GM06990 (cell line): ENCODE measurements around the gene MCM3AP.

Source experiments
- DNase-seq: peaks from one replicate; pipeline ENCODE4 v3.0.0-alpha.2; 2011; ENCODE audit not compliant: insufficient read length; ENCODE audit errors: extremely low read depth
- H3K27me3 ChIP-seq: replicated peaks from 2 replicates; pipeline ENCODE4 v1.6.0; 2011; ENCODE audit warnings: low read length; ENCODE audit not compliant: control insufficient read depth, insufficient read depth
- H3K36me3 ChIP-seq: 2 replicates; pipeline ENCODE4 v1.5.1; 2011; ENCODE audit warnings: low read length; ENCODE audit not compliant: control insufficient read depth, insufficient read depth
- H3K4me3 ChIP-seq: replicated peaks from 2 replicates; pipeline ENCODE4 v1.5.1; 2011; ENCODE audit warnings: low read depth, mild to moderate bottlenecking, control low read depth, low read length
- CTCF ChIP-seq: IDR thresholded peaks from 2 replicates; pipeline ENCODE4 v1.5.1; 2011; ENCODE audit warnings: low read length, control low read depth, mild to moderate bottlenecking, inconsistent platforms; ENCODE audit not compliant: insufficient read depth, poor library complexity, severe bottlenecking

The MCM3AP gene

DNA sequence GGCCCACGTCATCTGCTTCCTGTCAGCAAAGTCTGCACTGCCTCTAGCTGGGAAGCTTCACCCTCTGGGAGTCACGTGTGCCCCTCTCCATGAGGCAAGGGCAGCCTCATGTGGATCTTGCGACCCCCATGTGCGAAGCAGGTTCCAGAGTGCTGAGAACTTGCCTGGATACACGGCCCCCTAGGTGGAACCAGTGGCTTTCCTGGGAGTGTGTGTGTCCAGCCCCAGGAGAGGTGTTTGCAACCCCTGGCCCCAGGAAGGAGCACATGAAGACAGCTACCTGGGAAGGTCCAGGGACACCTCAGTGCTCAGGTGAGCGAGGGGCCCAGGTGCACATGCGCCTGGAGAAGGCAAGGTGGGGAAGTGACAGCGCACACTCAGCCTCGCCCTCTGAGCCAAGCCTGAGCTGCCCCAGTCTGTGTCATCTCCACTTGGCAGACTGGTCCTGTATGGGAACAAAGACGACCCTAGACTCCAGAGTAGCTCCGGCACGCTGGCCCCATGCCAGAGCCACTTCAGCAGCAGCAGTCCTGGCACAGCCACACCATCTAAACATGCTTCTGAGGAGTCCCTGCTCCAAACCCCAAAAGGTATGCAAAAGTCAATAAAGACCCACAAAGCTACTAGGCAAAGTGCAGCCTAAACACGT lies 65.7 kb downstream of the MCM3AP start:
- Histone ChIP-seq H3K27me3 (no peaks in the 10 kb centered on the region), H3K36me3 (peaks cover 19% of the 10 kb centered on the region), H3K4me3 (no peak overlapping the region)
- TF ChIP-seq CTCF, result no peak
- DNase-seq, result no peak

DNA sequence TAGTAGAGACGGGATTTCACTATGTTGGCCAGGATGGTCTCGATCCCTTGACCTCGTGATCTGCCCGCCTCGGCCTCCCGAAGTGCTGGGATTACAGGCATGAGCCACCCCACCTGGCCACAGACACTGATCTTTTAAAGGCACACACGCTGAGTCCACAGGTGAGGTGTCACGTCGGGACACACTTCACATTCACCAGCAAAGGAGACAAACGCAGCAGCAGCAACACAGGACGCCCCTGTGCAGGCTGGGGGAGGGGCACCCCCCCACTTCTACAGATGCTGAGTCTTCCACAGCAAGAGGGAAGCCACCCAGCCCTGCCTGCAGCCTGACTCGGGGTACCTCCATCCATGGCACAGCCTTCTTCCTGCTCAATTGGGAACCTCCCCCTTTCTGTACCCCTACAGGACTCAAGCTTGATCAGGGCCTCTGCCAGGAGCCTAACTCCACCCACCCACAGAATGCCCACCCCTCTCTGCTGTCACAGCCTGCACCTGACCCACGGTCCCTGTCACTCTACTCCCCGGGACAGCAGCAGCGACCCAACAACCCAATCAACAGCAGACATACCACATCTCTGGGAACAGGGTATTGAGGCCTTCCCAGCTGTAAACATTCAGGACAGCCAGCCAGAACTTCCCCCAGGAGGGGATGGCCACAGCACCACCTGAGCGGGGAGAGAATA lies 66.4 kb downstream of the MCM3AP start:
- TF ChIP-seq CTCF, result no peak

GRCh38 chr21:46217511-46218196 lies 67.8 kb downstream of the MCM3AP start:
- H3K4me3 ChIP-seq, result no peak overlapping the region
- DNase-seq, result no peak
- H3K27me3 ChIP-seq, result no peaks in the 10 kb centered on the region
- peaks cover 17% of the 10 kb centered on the region for H3K36me3 ChIP-seq
- no peak for TF ChIP-seq CTCF

More for the DNA sequence above, 66.4 kb downstream of the MCM3AP start:
- Histone ChIP-seq H3K27me3 (no peaks in the 10 kb centered on the region), H3K4me3 (no peak overlapping the region), H3K36me3 (peaks cover 19% of the 10 kb centered on the region)
- no peak for DNase-seq

DNA sequence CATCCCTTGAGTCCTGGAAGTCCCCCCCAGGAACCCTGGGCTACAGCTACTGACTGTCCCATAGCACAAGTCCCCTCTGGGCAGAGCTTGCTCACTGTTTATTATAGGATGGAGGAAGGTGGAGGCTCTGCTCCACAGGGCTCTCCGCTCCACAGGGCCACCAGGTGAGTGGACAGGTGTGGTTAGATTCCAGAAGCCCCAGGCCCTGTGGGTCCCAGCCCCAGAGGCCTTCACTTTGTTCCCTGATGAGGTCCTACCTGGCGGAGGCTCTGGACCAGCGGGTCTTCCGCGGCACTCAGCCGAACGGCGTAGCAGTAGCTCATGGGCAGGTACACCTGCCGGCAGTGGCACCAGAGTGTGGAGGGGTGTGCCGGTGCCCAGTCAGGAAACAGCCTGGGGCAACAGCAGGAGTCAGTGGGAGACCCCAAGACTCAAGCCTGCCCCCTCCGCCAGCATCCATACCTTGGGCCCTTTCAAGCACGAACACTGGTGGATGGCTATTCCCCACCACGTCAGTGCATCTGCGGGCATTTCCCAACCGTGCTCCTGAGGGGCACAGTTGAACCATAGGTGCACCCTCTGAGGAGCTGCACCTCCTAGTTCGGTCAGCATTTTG lies 69.2 kb downstream of the MCM3AP start:
- peaks cover 12% of the 10 kb centered on the region for H3K36me3 ChIP-seq
- no peaks in the 10 kb centered on the region for H3K27me3 ChIP-seq
- no peak for TF ChIP-seq CTCF
- no peak for DNase-seq
- no peak overlapping the region for H3K4me3 ChIP-seq

DNA sequence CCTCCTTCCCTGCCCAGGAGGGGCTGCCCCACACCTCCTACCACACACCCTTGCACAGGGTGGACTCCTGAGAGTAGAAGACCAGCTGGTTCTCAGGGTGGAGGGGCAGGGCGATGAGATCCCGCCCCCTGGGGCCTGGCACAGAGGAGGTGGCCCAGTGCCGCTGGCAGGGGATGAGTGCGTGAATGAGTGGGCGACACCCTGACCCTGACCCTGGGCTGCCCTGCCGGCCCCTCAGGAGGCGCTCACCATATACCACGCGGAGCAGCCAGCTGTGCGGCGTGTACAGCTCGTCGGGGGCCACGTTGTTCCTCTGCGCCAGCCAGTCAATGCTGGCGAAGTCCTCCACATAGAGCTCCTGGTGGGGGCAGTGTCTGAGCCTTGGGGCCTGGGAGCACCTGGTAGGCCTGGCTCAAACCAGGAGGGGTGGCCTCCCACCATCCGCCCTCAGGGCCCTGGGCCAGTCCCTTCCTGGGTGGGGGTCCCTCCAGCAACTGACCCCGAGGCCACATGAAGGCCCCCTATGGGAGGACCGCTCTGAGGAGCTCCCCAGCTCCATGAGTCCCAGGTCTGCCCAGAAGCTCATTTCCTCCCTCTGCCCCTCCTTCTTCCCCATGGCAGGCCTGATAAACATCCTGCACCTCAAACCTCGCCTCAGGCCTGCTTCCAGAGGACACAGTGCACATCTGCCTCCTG lies 69.8 kb downstream of the MCM3AP start:
- Histone ChIP-seq H3K27me3 (no peaks in the 10 kb centered on the region), H3K4me3 (no peak overlapping the region), H3K36me3 (peaks cover 12% of the 10 kb centered on the region)
- TF ChIP-seq CTCF, result no peak
- DNase-seq, result no peak
